SJSA1 (cell line): Measurements from ENCODE around the gene ZSCAN22. TPM values are rescaled to one million over a fixed set of nuclear protein-coding genes. Genes with fewer than 3 reads are reported as not detected.
"Not testable (repeated sequence)": the region's sequence is repeated elsewhere in the genome, so short reads cannot be mapped to it uniquely, and the experiment has no call there.

Experiments
- DNase-seq, 2 experiments: peaks; one replicate each; pipeline ENCODE4 v3.0.0-alpha.2; 2015 to 2020; ENCODE audit warnings: low spot score in 2 of 2, low read depth in 1 of 2
- H3K27ac ChIP-seq: fragments of 250-450 bp; sonication (Bioruptor Pico); 2 replicates; pipeline ENCODE4 v1.5.1; 2020; ENCODE audit warnings: mild to moderate bottlenecking, moderate library complexity
- H3K27me3 ChIP-seq: fragments of 250-450 bp; sonication (Bioruptor Pico); replicated peaks from 2 replicates; pipeline ENCODE4 v1.5.1; 2020; ENCODE audit warnings: mild to moderate bottlenecking, moderate library complexity
- H3K36me3 ChIP-seq: fragments of 250-450 bp; sonication (Bioruptor Pico); 2 replicates; pipeline ENCODE4 v1.5.1; 2020; ENCODE audit warnings: mild to moderate bottlenecking
- H3K4me1 ChIP-seq: fragments of 250-450 bp; sonication (Bioruptor Pico); replicated peaks from 2 replicates; pipeline ENCODE4 v1.6.1; 2021; ENCODE audit warnings: mild to moderate bottlenecking
- H3K4me3 ChIP-seq: fragments of 250-450 bp; sonication (Bioruptor Pico); 2 replicates; pipeline ENCODE4 v1.5.1; 2020; ENCODE audit warnings: mild to moderate bottlenecking
- H3K9me3 ChIP-seq: fragments of 250-450 bp; sonication (Bioruptor Pico); replicated peaks from 2 replicates; pipeline ENCODE4 v1.5.1; 2020; ENCODE audit warnings: mild to moderate bottlenecking
- total RNA-seq: library from RNA; depleted of rRNA; stranded (reverse); fragments of >200 nt; shearing (Covaris generic); gene quantifications from 2 replicates; pipeline ENCODE4 v1.2.3, GENCODE V29; 2014

ZSCAN22 gene
- total RNA-seq, 1 experiment from 2014 or later: 3.2 TPM

DNA sequence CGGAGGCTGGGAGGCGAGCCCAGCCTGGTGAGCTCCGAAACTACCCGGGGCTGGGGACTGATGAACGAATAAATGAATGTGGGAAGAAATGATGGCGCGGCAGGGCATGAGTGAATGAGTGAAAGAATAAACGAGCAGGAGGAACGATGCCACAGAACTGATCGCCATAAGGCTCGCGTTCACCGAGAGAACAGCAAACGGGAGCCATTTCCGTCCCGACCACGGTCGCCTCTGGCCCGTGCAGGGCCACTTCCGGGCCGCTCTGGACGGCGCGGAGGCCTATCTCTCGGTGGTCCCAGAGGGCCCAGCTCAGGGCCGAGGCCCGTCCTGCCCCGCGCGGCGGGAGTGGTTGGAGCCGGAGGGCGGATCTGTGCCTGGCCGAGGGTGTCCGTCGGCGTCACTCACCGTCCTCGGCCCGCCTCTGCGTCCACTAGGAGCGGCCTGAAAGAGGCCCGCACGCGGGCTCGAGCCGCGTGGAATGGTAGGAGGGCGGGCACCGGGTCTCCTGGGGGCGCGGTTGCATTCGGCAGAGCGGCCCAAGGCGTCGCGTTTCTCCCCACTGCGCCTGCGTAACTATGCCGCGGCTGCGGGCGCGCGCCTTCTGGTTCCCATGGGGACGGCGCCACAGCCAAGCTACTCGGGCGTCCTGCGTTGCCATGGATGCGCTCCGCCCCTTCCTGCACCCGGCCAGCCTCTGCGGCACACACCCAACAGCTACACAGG is 35.6 kb downstream of the ZSCAN22 start, which contains the start of gene ZNF497:
Gene ZNF497, minus strand, starts transcription at position 480 of the 723 bp plus-strand sequence. CDS start 5,116 bp downstream, outside the sequence.
- Histone ChIP-seq H3K36me3 (no peaks in the 10 kb centered on the region), H3K27ac (peak within 1 kb of the TSS; percentile 74), H3K9me3 (no peaks in the 10 kb centered on the region), H3K4me3 (peak within 1 kb of the TSS; percentile 48), H3K27me3 (no peaks in the 10 kb centered on the region), H3K4me1 (peaks cover 14% of the 10 kb centered on the region)
- peak; percentile 97 to 98 for DNase-seq

DNA sequence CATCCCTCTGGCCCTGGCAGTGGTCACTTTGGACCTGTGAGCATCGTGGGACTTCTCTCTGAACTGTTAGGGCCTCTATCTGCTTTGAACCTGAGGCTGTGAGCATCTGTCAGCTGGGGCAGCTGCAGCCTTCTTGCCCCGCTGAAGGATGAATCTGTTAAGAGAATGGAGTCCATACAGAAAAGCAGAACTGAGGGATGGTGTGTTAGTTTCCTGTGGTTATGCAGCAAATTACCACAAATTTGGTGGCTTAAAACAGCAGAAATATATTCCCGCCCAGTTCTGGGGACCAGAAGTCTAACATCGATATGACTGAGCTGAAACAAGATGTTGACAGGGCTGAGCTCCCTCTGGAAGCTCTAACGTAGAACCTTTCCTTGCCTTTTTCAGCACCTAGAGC is 37.4 kb downstream of the ZSCAN22 start:
- H3K4me3 ChIP-seq: no peak overlapping the region
- DNase-seq: no peak
- H3K27me3 ChIP-seq: no peaks in the 10 kb centered on the region
- peaks cover 14% of the 10 kb centered on the region for H3K4me1 ChIP-seq
- no peaks in the 10 kb centered on the region for H3K36me3 ChIP-seq
- no peak overlapping the region for H3K27ac ChIP-seq
- H3K9me3 ChIP-seq: 0 out of 2 replicates have a peak, but pooled peaks cover 7% of the 10 kb centered on the region

DNA sequence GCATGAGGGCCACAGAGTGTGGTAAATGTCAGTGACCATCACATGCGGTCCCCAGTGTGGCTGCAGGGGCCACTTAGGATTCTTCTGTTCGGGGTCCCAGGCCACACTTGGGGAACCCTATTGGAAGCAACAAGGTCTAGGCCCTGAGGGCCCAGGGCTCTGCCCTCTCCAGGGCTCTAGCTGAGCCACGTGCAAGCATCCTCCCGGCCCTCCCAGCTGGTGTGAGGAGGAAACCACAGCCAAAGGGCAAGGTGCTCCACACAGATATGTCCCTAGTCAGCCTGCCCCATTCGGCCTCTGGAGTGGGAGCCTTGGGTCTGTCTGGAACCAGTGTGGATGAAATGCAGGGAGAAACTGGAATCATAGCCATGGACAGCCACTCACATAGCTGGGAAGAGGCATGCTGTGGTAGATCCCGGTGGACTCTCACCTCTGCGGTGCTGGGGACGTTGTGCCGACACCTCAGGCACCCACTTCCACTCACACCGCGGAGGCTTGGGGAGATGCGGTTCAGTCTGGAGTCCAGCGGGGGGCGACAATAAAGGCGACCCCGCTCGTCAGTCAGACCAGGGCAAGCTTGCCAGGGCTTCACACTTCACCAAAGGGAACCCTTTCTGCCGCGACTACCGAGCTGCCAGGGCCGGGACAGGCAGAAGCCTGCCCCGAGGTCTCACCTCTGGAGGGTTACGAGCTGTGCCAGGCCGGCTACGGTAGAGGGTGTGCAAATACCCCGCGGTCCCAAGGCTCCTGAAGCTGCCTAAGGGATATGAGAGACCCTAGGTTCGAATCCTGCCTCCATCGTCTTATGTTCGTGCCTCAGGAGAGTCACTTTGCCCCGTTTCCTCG is 40.0 kb downstream of the ZSCAN22 start:
- H3K4me3 ChIP-seq: no peak overlapping the region

DNA sequence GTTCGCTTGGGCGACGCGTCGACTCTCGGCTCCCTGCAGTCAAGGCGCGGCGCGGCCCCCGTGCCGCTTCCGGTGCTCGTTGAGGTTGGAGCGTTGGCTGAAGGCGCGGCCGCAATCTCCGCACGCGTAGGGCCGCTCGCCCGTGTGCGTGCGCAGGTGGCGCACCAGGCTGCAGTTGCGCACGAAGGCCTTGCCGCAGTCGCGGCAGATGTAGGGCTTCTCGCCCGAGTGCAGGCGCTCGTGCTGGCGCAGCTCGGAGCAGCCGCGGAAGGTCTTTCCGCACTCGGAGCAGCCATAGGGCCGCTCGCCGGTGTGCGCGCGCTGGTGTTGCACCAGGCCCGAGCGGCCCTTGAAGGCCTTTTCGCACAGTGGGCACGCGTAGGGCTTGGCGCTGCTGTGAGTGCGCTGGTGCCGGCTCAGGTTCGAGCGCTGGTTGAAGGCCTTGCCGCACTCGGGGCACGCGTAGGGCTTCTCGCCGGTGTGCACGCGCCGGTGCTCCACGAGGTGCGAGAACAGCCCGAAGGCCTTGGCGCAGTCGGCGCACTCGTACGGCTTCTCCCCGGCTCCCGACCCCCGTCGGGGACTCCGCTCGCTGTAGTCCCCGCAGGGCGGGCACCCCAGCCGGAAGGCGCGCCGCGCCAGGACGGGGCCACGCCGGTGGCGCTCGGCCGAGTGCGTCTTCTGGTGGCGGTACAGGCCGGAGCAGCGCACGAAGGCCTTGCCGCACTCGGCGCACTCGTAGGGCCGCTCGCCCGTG is 41.1 kb downstream of the ZSCAN22 start:
- H3K36me3 ChIP-seq: no peaks in the 10 kb centered on the region
- no peaks in the 10 kb centered on the region for H3K27me3 ChIP-seq
- no peak for DNase-seq

More for the DNA sequence above, 40.0 kb downstream of the ZSCAN22 start:
- H3K27ac ChIP-seq: no peak overlapping the region
- 0 out of 2 replicates have a peak, but pooled peaks cover 7% of the 10 kb centered on the region for H3K9me3 ChIP-seq
- no peaks in the 10 kb centered on the region for H3K36me3 ChIP-seq
- peaks cover 8% of the 10 kb centered on the region for H3K4me1 ChIP-seq
- DNase-seq: peak in 1 of 2 experiments; percentile 33
- no peaks in the 10 kb centered on the region for H3K27me3 ChIP-seq

DNA sequence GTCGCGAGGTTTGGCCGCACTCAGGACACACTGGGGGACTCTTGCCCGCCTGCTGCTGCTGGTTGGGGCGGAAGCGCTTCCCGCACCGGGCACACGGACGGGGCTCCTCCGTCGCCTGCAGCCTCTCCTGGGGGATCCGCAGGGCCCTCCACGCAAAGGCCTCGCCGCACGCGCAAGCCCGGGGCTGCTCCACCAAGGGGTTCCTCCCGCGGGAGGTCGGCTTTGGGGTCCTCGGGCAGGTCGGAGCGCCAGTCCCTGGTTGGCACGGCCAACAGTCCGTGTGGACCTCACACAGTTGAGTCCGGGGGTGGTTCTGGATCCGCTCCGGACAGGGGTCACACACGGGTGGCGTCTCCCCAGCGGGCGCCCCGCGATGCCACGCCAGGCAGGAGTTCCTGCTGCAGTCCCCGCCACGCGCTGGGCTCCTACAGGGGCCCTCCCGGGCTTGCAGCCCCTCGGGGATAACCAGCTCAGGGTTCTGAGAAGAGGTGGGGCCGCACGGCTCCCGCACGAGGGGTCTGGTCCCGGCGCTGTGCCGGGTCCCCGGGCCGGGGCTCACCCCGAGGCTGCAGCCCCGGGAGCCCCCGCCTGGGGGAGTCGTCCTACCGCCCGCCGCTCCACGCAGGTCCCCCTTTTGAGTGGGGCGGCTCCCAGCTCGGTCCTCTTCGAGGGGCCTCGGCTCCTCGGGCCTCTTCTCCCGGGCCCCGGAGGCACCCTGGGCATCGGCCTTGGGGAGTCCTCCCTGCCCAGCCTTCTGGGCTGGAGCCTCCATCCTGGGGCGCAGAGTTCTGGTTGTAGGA is 42.0 kb downstream of the ZSCAN22 start:
- H3K4me1 ChIP-seq: no peaks in the 10 kb centered on the region
- 0 out of 2 replicates have a peak, but pooled peaks cover 7% of the 10 kb centered on the region for H3K9me3 ChIP-seq
- no peaks in the 10 kb centered on the region for H3K27me3 ChIP-seq
- H3K4me3 ChIP-seq: no peak overlapping the region
- DNase-seq: peak in 1 of 2 experiments; percentile 37
- no peak overlapping the region for H3K27ac ChIP-seq
- H3K36me3 ChIP-seq: no peaks in the 10 kb centered on the region

More for the DNA sequence above, 41.1 kb downstream of the ZSCAN22 start:
- H3K4me3 ChIP-seq: no peak overlapping the region
- H3K27ac ChIP-seq: no peak overlapping the region
- peaks cover 3% of the 10 kb centered on the region for H3K4me1 ChIP-seq
- H3K9me3 ChIP-seq: 0 out of 2 replicates have a peak, but pooled peaks cover 7% of the 10 kb centered on the region

DNA sequence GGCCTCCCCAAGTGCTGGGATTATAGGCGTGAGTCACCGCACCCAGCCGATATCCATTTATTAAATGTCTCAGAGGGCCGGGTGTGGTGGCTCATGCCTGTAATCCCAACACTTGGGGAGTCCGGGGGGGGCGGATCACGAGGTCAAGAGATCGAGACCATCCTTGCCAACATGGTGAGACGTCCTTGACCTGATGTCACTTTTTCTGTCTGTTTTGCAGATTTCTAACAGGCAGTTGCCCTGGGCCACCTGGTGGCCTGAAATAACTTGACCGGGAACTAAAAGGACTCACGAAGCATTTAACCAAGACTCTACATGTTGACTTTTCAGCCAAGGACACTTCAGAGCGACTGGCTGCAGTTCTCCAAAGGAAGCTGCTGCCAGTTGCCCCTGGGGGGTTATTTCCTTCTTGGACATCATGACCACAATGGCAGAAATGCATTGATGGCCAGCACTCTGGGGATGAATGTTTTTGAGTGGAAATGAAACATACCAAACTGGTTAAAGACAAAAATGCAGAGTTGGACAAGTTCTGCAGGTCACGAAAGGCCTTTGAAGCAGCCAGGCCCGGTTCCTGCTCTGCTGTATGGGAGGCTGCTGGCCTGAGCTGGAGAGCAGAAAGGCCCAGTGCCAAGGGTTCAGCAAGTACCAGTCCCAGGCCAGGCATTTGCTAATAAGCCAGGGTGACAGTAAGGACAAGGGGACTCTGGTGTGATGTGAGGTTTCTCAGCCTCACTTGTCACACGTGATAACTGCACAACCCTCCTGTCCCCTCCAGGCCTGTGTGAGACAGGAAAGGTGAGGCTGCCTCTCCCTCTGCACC is 45.7 kb downstream of the ZSCAN22 start:
- Histone ChIP-seq H3K27me3 (no peaks in the 10 kb centered on the region), H3K36me3 (no peaks in the 10 kb centered on the region), H3K4me1 (no peaks in the 10 kb centered on the region), H3K27ac (no peak overlapping the region), H3K4me3 (no peak overlapping the region), H3K9me3 (0 out of 2 replicates have a peak, but pooled peaks cover 7% of the 10 kb centered on the region)
- DNase-seq: no peak

DNA sequence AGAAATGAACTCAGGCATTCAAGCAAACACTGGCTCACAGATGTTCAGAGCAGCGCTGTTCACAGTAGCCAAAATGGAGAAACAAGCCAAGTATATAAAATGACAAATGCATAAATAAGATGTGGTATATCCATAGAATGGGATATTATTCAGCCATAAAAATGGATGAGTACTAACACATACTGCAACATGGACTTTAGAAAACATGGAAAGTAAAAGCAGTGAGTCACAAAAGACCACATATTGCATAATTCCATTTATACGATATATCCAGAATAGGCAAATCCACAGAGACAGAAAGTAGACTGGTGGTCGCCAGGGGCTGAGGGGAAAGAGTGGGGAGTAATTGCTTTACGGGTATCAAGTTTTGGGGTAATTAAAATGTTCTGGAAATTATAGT is 47.4 kb downstream of the ZSCAN22 start:
- Histone ChIP-seq H3K27me3 (no peaks in the 10 kb centered on the region), H3K27ac (no peak overlapping the region), H3K4me1 (no peaks in the 10 kb centered on the region), H3K9me3 (no peaks in the 10 kb centered on the region), H3K36me3 (no peaks in the 10 kb centered on the region), H3K4me3 (no peak overlapping the region)
- DNase-seq: no peak

DNA sequence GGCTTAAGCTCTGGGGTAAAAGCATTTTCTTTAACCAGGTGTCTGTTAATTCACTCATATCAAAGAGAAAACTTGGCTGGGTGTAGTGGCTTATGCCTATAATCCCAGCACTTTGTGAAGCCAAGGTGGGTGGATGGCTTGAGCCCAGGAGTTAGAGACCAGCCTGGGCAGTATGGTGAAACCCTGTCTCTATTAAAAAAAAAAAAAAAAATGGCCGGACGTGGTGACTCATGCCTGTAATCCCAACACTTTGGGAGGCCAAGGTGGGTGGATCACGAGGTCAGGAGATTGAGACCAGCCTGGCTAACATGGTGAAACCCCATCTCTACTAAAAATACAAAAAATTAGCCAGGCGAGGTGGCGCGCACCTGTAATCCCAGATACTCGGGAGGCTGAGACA is 49.9 kb downstream of the ZSCAN22 start:
- H3K4me3 ChIP-seq, H3K27me3 ChIP-seq, H3K9me3 ChIP-seq, H3K27ac ChIP-seq, DNase-seq, H3K4me1 ChIP-seq, H3K36me3 ChIP-seq: not testable (repeated sequence)

DNA sequence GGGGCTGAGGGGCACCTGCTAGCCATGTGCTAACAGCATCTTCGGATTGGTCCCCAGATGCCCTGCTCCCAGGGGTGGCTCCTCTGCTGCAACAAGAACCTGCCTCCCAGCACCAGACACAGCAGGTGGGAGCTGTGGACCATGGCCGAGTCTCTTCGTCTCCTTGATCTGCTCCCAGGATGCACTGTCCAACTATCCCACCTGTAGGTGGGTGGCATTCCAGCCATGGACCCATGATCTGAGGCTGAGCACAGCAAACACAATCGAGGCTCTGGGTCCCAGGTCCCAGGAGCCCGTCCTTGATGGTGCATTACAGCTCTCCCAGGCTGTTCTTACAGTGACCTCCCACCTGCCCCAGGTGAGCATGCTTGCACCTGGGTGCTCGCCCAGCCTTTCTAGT is 52.5 kb downstream of the ZSCAN22 start:
- Histone ChIP-seq H3K27ac (no peak overlapping the region), H3K4me1 (peaks cover 13% of the 10 kb centered on the region), H3K36me3 (no peaks in the 10 kb centered on the region), H3K9me3 (no peaks in the 10 kb centered on the region), H3K4me3 (no peak overlapping the region), H3K27me3 (no peaks in the 10 kb centered on the region)
- DNase-seq: peak in 1 of 2 experiments; percentile 29

DNA sequence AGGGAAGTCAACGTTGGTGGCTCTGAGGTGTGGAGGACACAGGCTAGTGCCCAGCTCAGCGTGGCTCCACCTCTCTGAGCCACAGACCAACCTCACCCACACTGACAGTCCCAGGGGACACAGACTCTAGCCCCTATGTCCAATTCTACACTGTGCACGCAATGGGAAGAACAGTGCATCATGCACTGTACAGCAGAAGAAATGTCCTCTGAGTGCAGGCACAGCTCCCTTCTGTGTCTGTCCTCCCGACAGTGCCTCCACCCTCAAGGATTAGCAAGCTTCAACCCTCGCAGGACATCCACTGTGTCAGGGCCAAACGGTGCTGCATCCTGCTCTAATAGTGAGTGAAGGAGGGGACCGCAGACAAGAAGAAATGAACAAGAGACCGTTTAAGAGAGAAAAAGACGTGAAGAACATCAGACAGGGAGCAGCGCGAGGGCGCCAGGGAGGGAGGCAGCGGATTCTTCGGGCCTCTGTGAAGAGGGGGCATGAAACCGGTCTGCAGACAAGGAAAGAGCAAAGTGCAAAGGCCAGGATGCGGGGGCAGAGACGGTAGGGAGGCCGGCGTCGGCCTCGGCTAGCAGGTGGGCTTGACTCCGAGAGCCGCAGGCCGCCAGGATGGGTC is 53.4 kb downstream of the ZSCAN22 start:
- peak overlapping the region; percentile 36 for H3K27ac ChIP-seq
- no peaks in the 10 kb centered on the region for H3K9me3 ChIP-seq
- peak overlapping the region; percentile 68 for H3K4me3 ChIP-seq
- peak in 1 of 2 experiments; percentile 42 for DNase-seq
- peaks cover 13% of the 10 kb centered on the region for H3K4me1 ChIP-seq
- H3K36me3 ChIP-seq: no peaks in the 10 kb centered on the region
- no peaks in the 10 kb centered on the region for H3K27me3 ChIP-seq

DNA sequence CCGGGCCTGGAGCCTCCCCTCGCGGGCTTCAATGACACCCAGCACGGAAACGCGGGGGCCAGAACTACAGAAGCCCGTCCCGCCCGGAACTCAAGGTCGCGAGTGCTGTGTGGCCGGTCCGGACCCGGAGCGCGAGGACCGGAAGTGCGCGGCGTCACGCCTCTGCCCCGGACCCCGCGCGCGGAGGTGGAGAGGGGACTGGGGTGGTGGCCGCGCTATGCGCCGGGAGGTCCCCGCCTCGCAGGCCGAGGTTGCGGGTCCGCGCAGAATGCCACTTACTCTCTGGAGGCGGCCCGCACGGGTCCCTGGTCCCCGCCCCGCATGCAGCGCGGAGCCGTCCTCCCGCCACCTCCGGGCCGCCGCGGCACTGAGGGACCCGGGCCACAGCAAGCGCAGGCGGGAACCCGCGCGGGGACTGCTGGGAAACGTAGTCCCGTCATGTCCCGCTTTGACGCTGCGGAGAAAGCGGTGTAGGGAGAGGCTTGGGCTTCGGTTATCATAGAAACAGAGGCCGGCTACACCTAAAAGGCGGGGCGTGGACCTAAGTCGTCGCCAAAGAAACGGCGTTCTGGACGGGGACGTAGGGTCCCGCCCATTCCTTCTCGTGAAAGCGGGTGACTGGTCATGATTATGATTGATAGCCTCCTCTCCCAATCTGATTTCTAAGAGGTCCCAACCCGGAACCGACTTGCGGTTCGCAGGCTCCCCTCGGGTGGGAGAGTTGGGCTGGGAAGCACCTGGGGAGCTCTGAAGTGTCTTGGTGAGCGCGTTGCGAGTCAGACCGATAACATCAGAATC is 54.1 kb downstream of the ZSCAN22 start, which contains the start of gene ZNF837:
Gene ZNF837, minus strand, starts transcription at position 369 of the 798 bp plus-strand sequence. CDS start 11,698 bp downstream, outside the sequence.
- DNase-seq: peak; percentile 99 to 100
- H3K4me3 ChIP-seq: peak within 1 kb of the TSS; percentile 68
- no peaks in the 10 kb centered on the region for H3K9me3 ChIP-seq
- H3K36me3 ChIP-seq: no peaks in the 10 kb centered on the region
- peak within 1 kb of the TSS; percentile 56 for H3K27ac ChIP-seq
- H3K27me3 ChIP-seq: no peaks in the 10 kb centered on the region
- peaks cover 16% of the 10 kb centered on the region for H3K4me1 ChIP-seq
